HUES64 (cell line): ENCODE results near the gene GLT6D1.

Source experiments
- H3K27ac ChIP-seq: 2 replicates; pipeline ENCODE4 v1.7.0; 2013; ENCODE audit warnings: low read depth, low read length, inconsistent platforms
- H3K27me3 ChIP-seq: 2 replicates; pipeline ENCODE4 v1.6.1; 2013; ENCODE audit warnings: mild to moderate bottlenecking, low read length; ENCODE audit not compliant: insufficient read depth
- H3K36me3 ChIP-seq: 2 replicates; pipeline ENCODE4 v1.6.1; 2013; ENCODE audit warnings: mild to moderate bottlenecking, low read length; ENCODE audit not compliant: insufficient read depth
- H3K4me1 ChIP-seq: 2 replicates; pipeline ENCODE4 v1.6.1; 2013; ENCODE audit warnings: mild to moderate bottlenecking, low read length, moderate library complexity; ENCODE audit not compliant: insufficient read depth
- H3K4me3 ChIP-seq: 2 replicates; pipeline ENCODE4 v1.5.1; 2013; ENCODE audit warnings: mild to moderate bottlenecking, low read length, moderate library complexity
- H3K9ac ChIP-seq: 2 replicates; pipeline ENCODE4 v1.6.1; 2013; ENCODE audit warnings: mild to moderate bottlenecking, low read depth, low read length
- H3K9me3 ChIP-seq: 2 replicates; pipeline ENCODE4 v1.6.1; 2013; ENCODE audit warnings: low read depth, low read length; ENCODE audit not compliant: insufficient read depth
- WGBS: fragments of 150-250, 120-280 bp; methylation state at CpG from one replicate; pipeline ENCODE4 v1.1.7; 2013; ENCODE audit warnings: missing lambda C conversion rate; 5-methylcytosine and 5-hydroxymethylcytosine counted together

The GLT6D1 gene

GRCh38 chr9:135611875-135612209, 27.5 kb downstream of the GLT6D1 start:
- WGBS, result 64% methylated on average over 4 of the region's 4 CpGs
- H3K4me1 ChIP-seq, result no peaks in the 10 kb centered on the region

DNA sequence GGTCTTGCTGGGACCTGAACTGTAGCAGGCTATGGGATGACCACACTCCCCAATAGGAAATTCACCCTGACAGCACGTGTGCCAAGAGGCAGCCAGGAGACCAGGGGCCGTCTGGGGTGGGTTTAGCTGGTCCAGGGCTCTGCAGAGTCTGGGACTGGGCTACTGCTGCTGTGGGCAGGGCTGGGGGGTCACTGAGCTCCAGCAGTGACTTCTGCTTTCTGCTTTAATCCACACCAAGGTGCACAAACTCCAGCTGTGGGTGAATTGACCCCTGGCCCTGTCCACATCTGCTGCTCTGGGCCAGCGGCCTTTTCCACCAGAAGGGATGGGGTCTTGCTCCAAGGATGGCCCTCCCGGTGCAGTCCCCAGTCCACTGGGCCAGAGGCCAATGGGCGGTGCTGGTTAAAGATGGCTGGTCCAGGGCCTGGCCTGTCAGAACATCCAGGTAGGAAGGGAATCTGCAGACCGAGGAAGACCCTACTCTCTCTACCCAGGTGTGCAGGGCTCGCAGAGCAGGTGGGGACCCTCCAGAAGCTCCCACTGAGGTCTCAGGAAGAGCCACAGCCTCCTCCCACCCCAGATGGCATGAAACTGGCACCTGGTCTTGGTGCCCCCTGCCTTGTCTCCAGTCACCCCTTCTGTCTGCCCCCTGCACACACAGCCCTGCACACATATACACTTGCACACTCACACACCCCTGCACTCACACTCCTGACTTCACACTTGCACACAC, 28.0 kb downstream of the GLT6D1 start:
- Histone ChIP-seq H3K4me1 (no peaks in the 10 kb centered on the region), H3K9me3 (0 out of 2 replicates have a peak, but pooled peaks cover 4% of the 10 kb centered on the region), H3K27ac (no peak overlapping the region), H3K36me3 (no peaks in the 10 kb centered on the region), H3K9ac (no peak overlapping the region), H3K4me3 (no peak overlapping the region), H3K27me3 (no peaks in the 10 kb centered on the region)
- WGBS, result 93% methylated on average over 7 of the region's 7 CpGs

More at GRCh38 chr9:135611875-135612209, 27.5 kb downstream of the GLT6D1 start:
- Histone ChIP-seq H3K27me3 (no peaks in the 10 kb centered on the region), H3K9ac (no peak overlapping the region), H3K36me3 (no peaks in the 10 kb centered on the region), H3K4me3 (no peak overlapping the region), H3K9me3 (0 out of 2 replicates have a peak, but pooled peaks cover 4% of the 10 kb centered on the region), H3K27ac (no peak overlapping the region)

DNA sequence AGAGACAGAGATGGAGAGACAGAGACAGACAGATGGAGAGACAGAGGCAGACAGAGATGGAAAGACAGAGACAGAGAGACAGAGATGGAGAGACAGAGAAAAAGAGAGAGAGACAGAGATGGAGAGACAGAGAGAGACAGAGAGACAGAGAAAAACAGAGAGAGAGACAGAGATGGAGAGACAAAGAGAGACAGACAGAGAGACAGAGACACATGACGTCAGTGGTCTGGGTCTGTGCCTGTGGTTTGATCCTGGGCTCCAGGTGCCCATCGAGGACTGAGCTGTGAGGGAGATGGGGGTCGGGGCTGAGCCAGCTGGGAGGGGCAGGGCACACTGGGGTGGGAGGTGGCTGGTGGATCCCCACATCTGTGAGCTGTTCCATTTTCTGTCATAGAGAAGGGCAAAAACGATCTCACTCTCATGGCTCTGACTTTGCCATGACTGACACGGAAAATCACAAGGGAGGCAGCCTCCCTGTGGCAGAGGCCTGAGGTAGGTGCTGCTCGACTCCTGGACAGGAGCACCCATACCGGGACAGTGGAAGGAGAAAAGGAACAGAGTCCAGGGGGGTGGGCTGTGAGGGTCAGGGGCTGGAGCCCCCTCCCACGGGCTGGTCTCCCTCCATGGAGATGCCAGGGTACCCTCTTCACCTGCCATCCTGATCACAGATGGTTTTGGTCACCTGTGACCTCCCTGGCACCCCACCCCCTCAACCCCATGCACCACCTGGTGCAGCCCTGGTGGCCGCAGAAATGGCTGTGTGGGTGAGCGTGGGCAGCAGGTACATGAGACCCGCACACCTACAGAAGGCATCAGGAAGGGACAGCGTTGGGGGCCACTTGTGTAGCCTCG, 28.8 kb downstream of the GLT6D1 start:
- H3K36me3 ChIP-seq, result no peaks in the 10 kb centered on the region
- H3K27ac ChIP-seq, result no peak overlapping the region
- no peak overlapping the region for H3K9ac ChIP-seq
- H3K4me3 ChIP-seq, result no peak overlapping the region
- no peaks in the 10 kb centered on the region for H3K27me3 ChIP-seq
- WGBS, result 91% methylated on average over 13 of the region's 13 CpGs
- 0 out of 2 replicates have a peak, but pooled peaks cover 4% of the 10 kb centered on the region for H3K9me3 ChIP-seq
- H3K4me1 ChIP-seq, result no peaks in the 10 kb centered on the region

DNA sequence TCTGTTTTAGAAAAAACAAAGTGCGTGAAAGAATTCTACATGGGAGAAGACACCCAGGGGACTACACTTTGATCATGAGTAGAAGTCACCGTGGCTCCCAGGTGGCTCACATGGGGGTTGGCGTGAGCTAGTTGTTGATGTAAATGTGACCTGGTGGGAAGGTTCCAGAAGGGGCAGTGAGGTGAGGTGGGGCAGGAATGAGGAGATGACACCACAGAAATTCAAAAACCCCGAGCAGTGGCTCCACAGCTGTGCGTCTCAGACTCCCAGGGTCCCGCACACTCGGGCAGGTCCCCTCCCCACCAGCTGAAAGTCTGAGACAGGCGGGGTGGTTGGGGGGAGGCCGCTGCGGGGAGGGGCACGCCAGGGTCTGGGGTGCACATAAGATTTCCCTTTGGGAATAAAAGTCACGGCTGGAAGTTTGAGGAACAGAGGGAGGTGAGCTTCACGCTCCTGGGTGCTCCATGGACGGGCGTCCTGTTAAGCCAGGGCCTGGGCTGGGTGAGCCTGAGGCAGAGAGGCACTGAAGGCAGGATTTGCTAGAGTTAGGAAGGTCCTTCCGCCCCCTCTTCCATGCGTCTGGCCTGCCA, 29.9 kb downstream of the GLT6D1 start:
- H3K27me3 ChIP-seq, result no peaks in the 10 kb centered on the region
- H3K36me3 ChIP-seq, result no peaks in the 10 kb centered on the region
- H3K9me3 ChIP-seq, result 0 out of 2 replicates have a peak, but pooled peaks cover 4% of the 10 kb centered on the region
- WGBS, result 94% methylated on average over 17 of the region's 17 CpGs
- no peaks in the 10 kb centered on the region for H3K4me1 ChIP-seq
- no peak overlapping the region for H3K9ac ChIP-seq
- H3K27ac ChIP-seq, result no peak overlapping the region
- H3K4me3 ChIP-seq, result no peak overlapping the region

- Histone ChIP-seq H3K27me3 (no peaks in the 10 kb centered on the region), H3K9ac (no peak overlapping the region), H3K9me3 (0 out of 2 replicates have a peak, but pooled peaks cover 4% of the 10 kb centered on the region), H3K36me3 (no peaks in the 10 kb centered on the region), H3K4me1 (no peaks in the 10 kb centered on the region), H3K27ac (no peak overlapping the region), H3K4me3 (no peak overlapping the region)
- WGBS, result 90% methylated on average over 15 of the region's 15 CpGs
These were observed 30.4 kb downstream of the GLT6D1 start for GRCh38 chr9:135608999-135609317.

DNA sequence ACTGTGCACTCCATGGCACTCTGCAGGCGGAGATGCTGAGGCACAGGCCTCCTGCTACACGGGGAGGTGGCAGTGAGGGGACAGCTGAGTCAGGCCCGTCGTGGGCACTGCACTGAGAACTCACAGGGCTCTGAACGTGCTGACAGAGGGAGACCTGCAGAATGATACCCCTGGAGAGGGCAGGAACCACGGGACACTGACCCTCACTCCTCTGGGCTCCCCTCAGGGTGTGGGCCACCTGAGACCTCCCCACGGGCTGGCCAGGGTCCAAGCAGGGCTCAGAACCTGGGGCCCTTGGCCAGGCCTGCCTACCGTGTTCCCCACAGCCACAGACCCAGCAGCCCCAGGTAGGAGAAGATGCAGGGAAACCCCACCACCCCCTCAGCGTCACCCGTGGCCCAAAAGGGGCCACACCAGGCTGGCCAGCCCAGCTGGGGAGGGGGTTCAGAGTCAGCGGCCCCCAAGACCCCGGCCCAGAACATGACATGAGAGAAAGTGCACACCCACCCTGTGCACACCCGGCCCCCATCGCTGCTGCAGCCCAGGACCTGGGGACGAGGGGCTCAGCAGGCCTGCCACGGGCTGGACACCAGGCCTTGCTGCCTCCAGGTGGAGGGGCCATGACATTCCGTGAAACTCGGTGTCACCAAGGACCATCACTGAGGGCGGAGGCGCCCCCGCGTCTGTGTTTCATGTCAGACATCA, 30.9 kb downstream of the GLT6D1 start:
- Histone ChIP-seq H3K4me1 (no peaks in the 10 kb centered on the region), H3K4me3 (no peak overlapping the region), H3K27ac (no peak overlapping the region), H3K9ac (no peak overlapping the region), H3K27me3 (no peaks in the 10 kb centered on the region), H3K36me3 (no peaks in the 10 kb centered on the region), H3K9me3 (0 out of 2 replicates have a peak, but pooled peaks cover 4% of the 10 kb centered on the region)
- WGBS, result 92% methylated on average over 22 of the region's 22 CpGs

DNA sequence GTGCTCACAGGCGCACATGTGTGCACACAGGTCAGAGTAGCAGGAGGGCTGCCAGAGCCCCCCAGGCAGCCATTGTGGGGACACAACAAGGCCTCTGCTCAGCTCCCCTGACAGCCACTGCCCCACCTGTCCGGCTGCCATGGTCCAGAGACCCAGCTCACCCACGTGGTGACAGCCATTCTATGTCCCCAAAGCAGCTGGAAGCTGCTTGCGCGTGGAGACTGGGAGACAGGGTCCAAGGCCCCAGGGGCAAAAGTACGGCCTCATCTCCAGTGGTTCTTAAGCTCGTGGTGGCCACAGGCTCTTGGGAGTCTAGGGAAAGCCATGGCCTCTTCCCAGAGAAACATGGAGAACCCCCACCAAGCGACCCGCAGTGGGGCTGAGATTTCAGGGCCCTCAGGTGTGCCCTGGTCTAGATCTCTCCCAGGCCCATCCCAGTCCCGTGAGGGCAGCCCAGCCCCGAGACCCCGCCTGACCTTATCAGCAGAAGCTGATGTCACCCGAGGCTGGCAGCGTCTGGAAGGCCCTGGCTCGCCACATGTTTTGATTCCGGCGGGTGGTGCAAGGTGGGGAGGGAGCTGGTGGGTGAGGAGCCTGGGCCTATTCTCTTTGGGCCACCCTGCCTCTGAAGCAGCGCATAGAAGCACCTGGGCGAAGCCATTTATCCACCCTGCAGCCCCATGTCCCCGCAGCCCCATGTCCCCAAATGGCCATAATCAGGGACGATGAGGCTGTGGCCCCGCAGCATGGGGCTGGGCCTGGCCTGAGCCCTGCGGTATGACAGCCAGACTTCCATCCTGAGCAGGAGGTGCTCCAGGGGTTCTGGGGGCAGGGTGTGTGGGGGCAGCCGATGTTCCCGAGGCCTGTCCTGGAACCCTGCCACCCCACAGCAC, 31.7 kb downstream of the GLT6D1 start:
- H3K9ac ChIP-seq, result no peak overlapping the region
- no peak overlapping the region for H3K4me3 ChIP-seq
- 92% methylated on average over 25 of the region's 25 CpGs for WGBS
- H3K27ac ChIP-seq, result no peak overlapping the region
- no peaks in the 10 kb centered on the region for H3K36me3 ChIP-seq
- no peaks in the 10 kb centered on the region for H3K4me1 ChIP-seq
- no peaks in the 10 kb centered on the region for H3K27me3 ChIP-seq
- H3K9me3 ChIP-seq, result 0 out of 2 replicates have a peak, but pooled peaks cover 4% of the 10 kb centered on the region

DNA sequence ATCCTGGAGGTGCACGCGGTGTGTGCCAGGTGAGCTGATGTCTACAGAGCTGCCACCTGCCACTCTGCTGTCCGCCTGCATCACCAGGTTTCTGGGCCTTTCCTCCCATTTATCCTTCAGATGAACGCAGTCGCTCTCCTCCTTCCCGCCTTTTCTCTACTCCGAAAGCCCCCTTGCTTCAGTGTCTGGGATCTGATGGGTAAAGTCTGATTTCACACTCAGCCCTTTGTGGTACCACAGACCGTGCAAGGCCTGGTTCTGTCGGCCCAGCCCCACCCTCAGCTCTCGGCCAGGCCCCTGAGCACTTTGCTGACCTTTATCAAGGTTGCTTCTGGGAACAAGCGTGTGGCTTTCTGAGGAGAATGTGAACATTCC, 32.5 kb downstream of the GLT6D1 start:
- H3K9ac ChIP-seq, result no peak overlapping the region
- no peaks in the 10 kb centered on the region for H3K27me3 ChIP-seq
- no peaks in the 10 kb centered on the region for H3K36me3 ChIP-seq
- H3K4me1 ChIP-seq, result no peaks in the 10 kb centered on the region
- 0 out of 2 replicates have a peak, but pooled peaks cover 4% of the 10 kb centered on the region for H3K9me3 ChIP-seq
- H3K4me3 ChIP-seq, result no peak overlapping the region
- H3K27ac ChIP-seq, result no peak overlapping the region
- 94% methylated on average over 11 of the region's 11 CpGs for WGBS

- 94% methylated on average over 14 of the region's 14 CpGs for WGBS
- Histone ChIP-seq H3K4me3 (no peak overlapping the region), H3K27me3 (no peaks in the 10 kb centered on the region), H3K9ac (no peak overlapping the region), H3K9me3 (no peaks in the 10 kb centered on the region), H3K4me1 (no peaks in the 10 kb centered on the region), H3K27ac (no peak overlapping the region), H3K36me3 (no peaks in the 10 kb centered on the region)
These were observed 34.0 kb downstream of the GLT6D1 start for GRCh38 chr9:135605238-135605781.
